ENCODE results near the gene RARS1.

Gene RARS1

DNA sequence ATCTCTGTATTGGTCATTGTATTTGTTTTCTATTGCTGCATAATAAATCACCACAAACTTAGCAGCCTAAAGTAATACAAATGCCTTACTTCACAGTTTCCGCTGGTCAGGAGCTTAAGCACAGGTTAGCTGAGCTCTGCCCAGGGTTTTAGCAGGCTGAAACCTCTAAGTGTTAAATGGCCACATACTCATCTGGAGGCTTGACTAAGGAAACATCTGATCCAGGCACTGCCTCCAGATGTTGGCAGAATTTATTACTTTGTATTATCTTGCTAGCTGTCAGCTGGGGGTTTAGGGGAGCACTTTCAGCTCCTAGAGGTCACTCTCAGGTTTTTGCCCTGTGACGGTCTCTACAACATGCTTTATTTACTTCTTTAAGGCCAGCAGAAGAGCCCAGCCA, 23.2 kb upstream of the RARS1 start:
- no peak for DNase-seq (ENCODE audit: low read depth)
- no peak for TF ChIP-seq POLR2A (IDR thresholded peaks at IDR 0.05; ENCODE audit: extremely low read depth, insufficient read length)
- TF ChIP-seq, protein P1, sequence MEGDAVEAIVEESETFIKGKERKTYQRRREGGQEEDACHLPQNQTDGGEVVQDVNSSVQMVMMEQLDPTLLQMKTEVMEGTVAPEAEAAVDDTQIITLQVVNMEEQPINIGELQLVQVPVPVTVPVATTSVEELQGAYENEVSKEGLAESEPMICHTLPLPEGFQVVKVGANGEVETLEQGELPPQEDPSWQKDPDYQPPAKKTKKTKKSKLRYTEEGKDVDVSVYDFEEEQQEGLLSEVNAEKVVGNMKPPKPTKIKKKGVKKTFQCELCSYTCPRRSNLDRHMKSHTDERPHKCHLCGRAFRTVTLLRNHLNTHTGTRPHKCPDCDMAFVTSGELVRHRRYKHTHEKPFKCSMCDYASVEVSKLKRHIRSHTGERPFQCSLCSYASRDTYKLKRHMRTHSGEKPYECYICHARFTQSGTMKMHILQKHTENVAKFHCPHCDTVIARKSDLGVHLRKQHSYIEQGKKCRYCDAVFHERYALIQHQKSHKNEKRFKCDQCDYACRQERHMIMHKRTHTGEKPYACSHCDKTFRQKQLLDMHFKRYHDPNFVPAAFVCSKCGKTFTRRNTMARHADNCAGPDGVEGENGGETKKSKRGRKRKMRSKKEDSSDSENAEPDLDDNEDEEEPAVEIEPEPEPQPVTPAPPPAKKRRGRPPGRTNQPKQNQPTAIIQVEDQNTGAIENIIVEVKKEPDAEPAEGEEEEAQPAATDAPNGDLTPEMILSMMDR (IDR thresholded peaks at IDR 0.05; ENCODE audit: low read depth, low read length) = no peak
- TF ChIP-seq MYC (IDR thresholded peaks at IDR 0.05; ENCODE audit: low read depth, low read length) = no peak
- TF ChIP-seq, protein P2, sequence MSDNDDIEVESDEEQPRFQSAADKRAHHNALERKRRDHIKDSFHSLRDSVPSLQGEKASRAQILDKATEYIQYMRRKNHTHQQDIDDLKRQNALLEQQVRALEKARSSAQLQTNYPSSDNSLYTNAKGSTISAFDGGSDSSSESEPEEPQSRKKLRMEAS (IDR thresholded peaks at IDR 0.05; ENCODE audit: low read depth, low read length) = no peak
- H3K4me3 ChIP-seq (ENCODE audit: low read depth, low read length) = no peak overlapping the region

GRCh38 chr5:168464214-168464613, 22.1 kb upstream of the RARS1 start:
- TF ChIP-seq, protein P2 (IDR thresholded peaks at IDR 0.05; ENCODE audit: low read depth, low read length) = no peak
- TF ChIP-seq POLR2A (IDR thresholded peaks at IDR 0.05; ENCODE audit: extremely low read depth, insufficient read length) (no peak), MYC (IDR thresholded peaks at IDR 0.05; ENCODE audit: low read depth, low read length) (no peak)
- TF ChIP-seq, protein P1 (IDR thresholded peaks at IDR 0.05; ENCODE audit: low read depth, low read length) = no peak

GRCh38 chr5:168464641-168465040, 21.6 kb upstream of the RARS1 start:
- TF ChIP-seq MYC (IDR thresholded peaks at IDR 0.05; ENCODE audit: low read depth, low read length) (no peak), POLR2A (IDR thresholded peaks at IDR 0.05; ENCODE audit: extremely low read depth, insufficient read length) (no peak)
- TF ChIP-seq, protein P1 (IDR thresholded peaks at IDR 0.05; ENCODE audit: low read depth, low read length) = no peak
- TF ChIP-seq, protein P2 (IDR thresholded peaks at IDR 0.05; ENCODE audit: low read depth, low read length) = no peak
- no peak for DNase-seq (ENCODE audit: low read depth)
- H3K4me3 ChIP-seq (ENCODE audit: low read depth, low read length) = no peak overlapping the region

More at GRCh38 chr5:168464214-168464613, 22.1 kb upstream of the RARS1 start:
- H3K4me3 ChIP-seq (ENCODE audit: low read depth, low read length) = no peak overlapping the region
- DNase-seq (ENCODE audit: low read depth) = no peak

DNA sequence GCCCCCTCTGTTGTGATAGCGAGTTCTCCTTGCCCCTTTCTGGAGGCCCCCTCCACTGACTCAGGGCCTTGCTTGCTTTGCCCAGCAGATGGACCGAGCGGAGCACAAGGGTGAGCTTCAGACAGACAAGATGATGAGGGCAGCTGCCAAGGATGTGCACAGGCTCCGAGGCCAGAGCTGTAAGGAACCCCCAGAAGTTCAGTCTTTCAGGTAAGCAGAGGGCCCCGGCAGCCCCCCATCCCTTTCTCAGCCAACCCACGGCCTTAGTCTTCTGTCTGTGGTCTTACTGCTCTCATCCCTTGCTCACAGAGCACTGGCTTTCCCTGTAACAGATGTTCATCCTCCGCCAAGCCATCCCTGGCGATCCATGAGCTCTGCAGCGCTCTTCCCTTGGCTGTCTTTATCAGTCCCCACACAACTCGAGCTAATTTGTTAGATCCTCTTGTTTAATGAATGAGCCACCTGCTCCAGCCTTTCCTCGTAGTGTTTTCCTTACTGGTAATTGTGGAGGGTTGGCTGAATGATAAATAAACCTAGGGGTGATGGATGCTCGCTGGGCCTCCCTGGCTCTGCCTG, 18.4 kb upstream of the RARS1 start:
- no peak for DNase-seq (ENCODE audit: low read depth)

DNA sequence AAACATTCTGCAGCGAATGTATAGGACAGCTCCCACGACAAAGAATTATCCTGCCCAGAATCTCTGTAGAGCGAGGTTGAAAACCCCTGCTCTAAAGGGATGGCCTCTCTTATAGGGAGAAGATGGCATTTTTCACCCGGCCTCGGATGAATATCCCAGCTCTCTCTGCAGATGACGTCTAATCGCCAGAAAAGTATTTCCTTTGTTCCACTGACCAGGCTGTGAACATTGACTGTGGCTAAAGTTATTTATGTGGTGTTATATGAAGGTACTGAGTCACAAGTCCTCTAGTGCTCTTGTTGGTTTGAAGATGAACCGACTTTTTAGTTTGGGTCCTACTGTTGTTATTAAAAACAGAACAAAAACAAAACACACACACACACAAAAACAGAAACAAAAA, 17.4 kb upstream of the RARS1 start:
- no peak for TF ChIP-seq MYC (IDR thresholded peaks at IDR 0.05; ENCODE audit: low read depth, low read length)
- TF ChIP-seq, protein P2 (IDR thresholded peaks at IDR 0.05; ENCODE audit: low read depth, low read length) = no peak
- TF ChIP-seq, protein P1 (IDR thresholded peaks at IDR 0.05; ENCODE audit: low read depth, low read length) = no peak
- no peak for TF ChIP-seq POLR2A (IDR thresholded peaks at IDR 0.05; ENCODE audit: extremely low read depth, insufficient read length)
- no peak for DNase-seq (ENCODE audit: low read depth)

More for the DNA sequence above, 18.4 kb upstream of the RARS1 start:
- TF ChIP-seq MYC (IDR thresholded peaks at IDR 0.05; ENCODE audit: low read depth, low read length) = no peak
- TF ChIP-seq, protein P2 (IDR thresholded peaks at IDR 0.05; ENCODE audit: low read depth, low read length) = no peak
- no peak for TF ChIP-seq POLR2A (IDR thresholded peaks at IDR 0.05; ENCODE audit: extremely low read depth, insufficient read length)
- TF ChIP-seq, protein P1 (IDR thresholded peaks at IDR 0.05; ENCODE audit: low read depth, low read length) = no peak
- H3K4me3 ChIP-seq (ENCODE audit: low read depth, low read length) = no peak overlapping the region

More for the DNA sequence above, 17.4 kb upstream of the RARS1 start:
- no peak overlapping the region for H3K4me3 ChIP-seq (ENCODE audit: low read depth, low read length)
